ENCODE data around the gene DUOX2.
"Not testable (repeated sequence)": the region's sequence is repeated elsewhere in the genome, so short reads cannot be mapped to it uniquely, and the experiment has no call there.

DUOX2 gene

GRCh38 chr15:45097466-45097865 is 16.5 kb downstream of the DUOX2 start:
- DNase-seq, result no peak

GRCh38 chr15:45095661-45096060 is 18.3 kb downstream of the DUOX2 start:
- DNase-seq, result no peak

- no peak for DNase-seq
Measured at GRCh38 chr15:45094358-45094730, 19.6 kb downstream of the DUOX2 start.

GRCh38 chr15:45093622-45094357 is 20.2 kb downstream of the DUOX2 start:
- DNase-seq, result no peak

DNA sequence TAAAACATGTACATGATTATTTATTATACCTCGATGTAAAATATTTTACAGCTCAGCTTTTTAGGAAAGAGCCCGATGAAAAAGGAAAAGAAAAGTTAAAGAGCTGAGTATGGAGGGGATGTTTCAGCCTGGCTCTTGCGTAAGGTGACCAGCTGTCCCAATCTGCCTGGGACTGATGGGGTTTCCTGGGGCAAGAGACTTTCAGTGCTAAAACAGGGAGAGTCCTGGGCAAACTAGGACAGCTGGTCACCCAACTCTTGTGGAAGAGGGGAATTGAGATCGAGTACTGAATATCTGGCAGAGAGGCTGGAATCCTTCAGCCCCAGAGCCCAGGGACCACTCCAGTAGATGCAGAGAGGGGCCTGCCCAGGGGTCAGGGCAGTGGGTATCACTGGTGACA is 21.0 kb downstream of the DUOX2 start:
- DNase-seq, result no peak

DNA sequence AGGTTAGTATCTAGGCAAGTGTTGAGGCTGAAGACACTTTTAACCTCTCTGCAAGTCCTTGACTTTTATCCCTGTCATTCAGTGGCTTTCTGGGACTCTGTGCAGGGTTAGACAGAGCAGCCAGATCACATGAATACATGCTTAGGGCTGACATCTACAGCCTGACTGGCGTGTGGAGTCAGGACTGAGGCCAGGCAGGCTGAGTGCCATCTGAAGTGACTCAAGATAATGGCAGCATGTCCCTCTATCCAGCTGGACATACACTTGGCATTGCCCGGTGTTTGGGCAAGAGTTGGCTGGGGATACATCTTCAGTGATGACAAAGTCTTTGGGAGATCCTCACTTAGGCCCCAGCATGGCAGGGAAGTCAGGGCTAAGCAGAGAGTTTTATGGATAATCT is 22.4 kb downstream of the DUOX2 start:
- no peak for DNase-seq

DNA sequence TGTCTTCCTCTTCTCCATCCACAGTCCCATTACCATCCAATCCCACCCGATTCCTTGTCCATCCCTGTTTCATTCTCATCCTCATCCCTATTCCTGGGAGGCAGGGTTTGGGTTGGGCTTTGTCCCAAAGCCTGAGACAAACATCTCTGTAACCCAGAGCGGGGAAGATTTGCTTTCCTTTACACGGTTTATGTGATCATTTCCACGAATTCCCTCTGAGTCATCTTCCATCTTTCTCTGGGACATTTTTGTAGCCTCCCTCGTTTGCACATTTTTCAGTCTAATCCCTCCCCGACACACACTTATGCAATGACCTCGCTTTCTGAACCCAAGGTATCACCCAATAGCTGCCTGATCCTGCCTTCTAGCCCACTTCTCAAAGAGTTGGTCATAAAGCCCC is 22.8 kb downstream of the DUOX2 start:
- DNase-seq, result no peak

GRCh38 chr15:45089712-45090373 is 24.1 kb downstream of the DUOX2 start:
- DNase-seq, result no peak

GRCh38 chr15:45088801-45089711 is 24.9 kb downstream of the DUOX2 start:
- no peak for DNase-seq

- DNase-seq, result no peak
Measured at GRCh38 chr15:45087513-45087912, 26.5 kb downstream of the DUOX2 start.

- DNase-seq, result no peak
Measured at GRCh38 chr15:45084163-45084562, 29.8 kb downstream of the DUOX2 start.

- no peak for DNase-seq
Measured at GRCh38 chr15:45083223-45083622, 30.7 kb downstream of the DUOX2 start.

DNA sequence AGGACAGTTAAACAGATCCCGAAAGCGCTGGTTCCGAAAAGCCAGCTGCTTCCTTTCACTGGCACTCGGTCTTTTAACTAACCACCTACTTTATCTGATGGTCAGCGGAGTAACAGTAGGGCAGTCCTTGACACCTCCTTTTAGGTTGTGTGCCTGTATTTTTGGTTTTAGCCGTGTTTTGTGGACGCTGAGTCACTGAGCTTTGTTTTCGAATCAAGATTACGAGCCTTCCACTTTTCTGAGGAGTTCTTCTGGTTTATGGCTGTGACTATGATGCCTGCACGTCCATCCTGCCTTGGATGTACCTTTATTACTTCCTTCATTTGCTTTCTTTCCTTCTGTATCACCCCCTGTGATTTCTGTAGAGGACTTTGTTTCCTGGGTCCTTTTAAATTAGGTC is 31.6 kb downstream of the DUOX2 start:
- DNase-seq, result not testable (repeated sequence)

DNA sequence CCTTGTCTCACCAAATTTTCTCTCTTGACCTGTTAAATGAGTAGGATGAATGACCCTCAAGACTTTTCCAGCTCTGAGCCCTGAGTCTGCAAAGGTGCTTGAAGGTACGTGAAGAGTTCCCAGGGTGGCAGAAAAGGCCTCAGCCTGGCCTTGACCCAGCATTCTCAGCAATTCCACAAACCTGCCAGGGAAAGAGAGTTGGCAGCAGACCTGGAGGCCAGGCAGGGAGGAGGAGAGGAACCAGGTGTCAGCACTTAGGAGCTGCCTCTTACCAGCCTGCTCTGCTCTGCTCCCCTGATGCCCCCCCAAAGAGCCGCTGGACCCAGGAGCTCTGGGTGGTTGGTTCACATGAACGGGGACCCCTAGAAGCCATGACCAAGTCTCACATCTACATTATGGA is 33.4 kb downstream of the DUOX2 start:
- DNase-seq, result not testable (repeated sequence)

- not testable (repeated sequence) for DNase-seq
Measured at GRCh38 chr15:45079628-45080246, 34.2 kb downstream of the DUOX2 start.

DNA sequence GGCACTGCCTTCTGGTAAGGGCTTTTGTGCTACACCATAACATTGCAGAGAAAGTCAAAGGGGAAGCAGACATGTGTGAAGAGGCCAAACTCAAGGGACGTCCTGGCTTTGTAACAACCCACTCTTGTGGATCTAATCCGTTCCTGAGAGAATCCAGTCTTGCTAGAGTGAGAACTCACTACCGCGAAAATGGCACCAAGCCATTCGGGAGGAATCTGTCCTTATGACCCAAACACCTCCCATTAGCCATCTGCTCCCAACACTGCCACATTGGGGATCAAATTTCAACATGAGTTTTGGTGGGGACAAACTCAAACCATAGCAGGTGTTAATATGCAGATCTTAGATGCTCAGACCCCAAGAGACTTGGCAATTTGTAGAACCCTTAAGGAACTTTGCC is 34.8 kb downstream of the DUOX2 start:
- DNase-seq, result not testable (repeated sequence)

DNA sequence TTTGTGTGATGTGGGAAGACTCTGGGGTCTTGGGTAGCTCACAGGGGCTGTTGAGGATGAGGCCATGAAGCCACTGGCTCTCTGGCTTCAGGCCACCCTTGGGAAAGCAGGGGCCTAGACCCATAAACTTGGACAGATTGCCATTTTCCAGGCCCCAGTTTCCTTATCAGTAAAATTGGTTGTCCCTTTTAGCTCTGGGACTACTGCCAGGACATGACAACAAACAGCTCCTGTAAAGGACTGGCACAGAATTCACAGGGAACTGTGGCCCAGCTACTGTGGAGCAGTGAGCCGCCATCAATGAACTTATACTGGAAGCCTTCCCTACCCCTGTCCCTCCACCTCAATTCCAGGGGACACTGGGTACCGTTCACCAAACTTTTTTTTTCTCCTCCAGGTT is 36.6 kb downstream of the DUOX2 start:
- DNase-seq, result not testable (repeated sequence)

DNA sequence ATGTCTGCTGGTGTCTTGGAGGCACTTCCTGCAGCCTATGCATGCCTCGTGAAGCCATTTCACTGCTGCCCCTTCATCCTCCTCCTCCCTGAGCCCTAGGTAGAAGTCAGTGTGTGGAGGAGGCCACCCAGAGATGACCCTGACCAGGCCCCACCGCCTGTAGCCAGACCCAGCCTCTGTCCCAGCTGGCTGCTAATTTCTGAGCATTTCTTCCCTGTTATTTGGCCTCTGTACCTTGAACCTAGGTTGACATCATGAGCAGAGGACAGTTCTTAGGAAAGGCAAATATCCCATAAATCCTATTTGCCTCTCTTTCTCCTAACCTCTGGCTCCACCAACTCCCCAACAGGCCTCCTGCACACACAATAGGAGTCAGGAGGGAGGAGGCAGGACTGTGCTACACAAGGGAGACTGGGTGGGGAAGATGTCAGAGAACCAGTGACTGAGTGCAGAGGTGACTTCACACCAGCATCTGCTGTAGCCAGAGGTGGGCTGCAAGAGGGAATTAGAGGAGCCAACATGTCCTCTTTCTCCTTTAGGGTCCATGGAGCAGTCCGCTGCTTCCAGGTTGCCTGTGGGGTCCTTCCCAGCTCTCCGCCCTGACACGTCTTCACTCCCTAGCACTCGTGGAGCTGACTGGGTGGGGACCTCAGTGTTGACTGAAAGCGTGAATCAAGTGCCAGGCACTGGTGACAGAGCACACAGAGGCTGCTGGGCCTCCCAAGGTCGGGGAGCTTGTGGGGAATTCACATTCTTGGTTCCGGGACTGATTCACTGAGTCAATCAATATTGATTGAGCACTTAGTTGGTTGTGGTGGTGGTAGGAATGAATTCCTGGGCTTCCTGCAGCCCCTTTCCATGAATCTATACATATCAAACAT is 38.3 kb downstream of the DUOX2 start:
- DNase-seq, result not testable (repeated sequence)

- DNase-seq, result not testable (repeated sequence)
Measured at GRCh38 chr15:45073602-45074001, 40.4 kb downstream of the DUOX2 start.

- DNase-seq, result not testable (repeated sequence)
Measured at GRCh38 chr15:45069942-45070360, 44.0 kb downstream of the DUOX2 start.

DNA sequence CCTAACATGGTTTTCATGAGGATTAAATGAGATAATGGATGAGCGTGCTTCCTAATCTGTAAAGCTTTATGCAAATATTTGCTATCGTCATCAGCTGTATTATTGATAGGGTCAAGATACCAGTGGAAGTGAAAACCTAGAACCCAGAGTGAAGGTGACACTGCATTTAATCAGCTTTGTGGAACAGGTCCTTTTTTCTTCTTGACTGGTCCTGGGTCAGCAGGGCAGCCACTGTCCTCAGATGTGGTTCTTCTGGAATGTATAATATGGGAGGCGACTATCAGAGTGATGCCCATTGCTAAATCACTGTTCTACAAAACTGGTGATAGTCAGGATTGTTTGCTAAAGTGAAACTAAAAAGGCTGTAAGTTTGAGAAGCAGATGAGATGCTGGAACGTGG is 49.6 kb downstream of the DUOX2 start:
- no peak for DNase-seq

DNA sequence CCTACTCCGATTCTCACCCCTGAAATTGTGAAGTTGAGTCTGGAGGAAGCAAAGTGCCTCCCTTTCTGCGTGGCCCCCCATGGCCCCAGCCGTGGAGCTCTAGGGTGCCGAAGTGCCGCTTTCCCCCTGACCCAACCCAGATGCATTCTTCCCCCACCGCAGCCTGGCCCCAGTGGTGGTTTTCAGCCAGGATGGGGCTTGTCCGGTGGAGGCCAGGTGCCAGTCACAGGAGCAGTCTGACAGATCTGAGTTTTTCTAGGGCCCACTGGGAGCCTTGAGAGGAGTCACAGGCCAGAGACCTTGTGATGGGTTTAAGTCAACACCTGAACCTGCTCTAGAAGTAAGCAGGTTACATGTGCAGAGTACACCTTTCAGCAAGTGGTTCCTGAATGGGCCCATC is 51.7 kb downstream of the DUOX2 start:
- not testable (repeated sequence) for DNase-seq
